ENCODE results near the gene THUMPD2.
A peak's percentile ranks its signal among the peaks of the same experiment; 100 is the strongest.
"Not testable (repeated sequence)": the region's sequence is repeated elsewhere in the genome, so short reads cannot be mapped to it uniquely, and the experiment has no call there.

Gene THUMPD2

GRCh38 chr2:39796134-39796533 lies 17.1 kb upstream of the THUMPD2 start:
- Histone ChIP-seq H3K27ac (peak overlapping the region; percentile 39 to 42), H3K4me3 (no peak overlapping the region)
- no peak for DNase-seq (ENCODE audit: low spot score)
- no peak for TF ChIP-seq CTCF (IDR thresholded peaks at IDR 0.05)

- not testable (repeated sequence) for H3K27ac ChIP-seq; H3K4me3 ChIP-seq; DNase-seq (ENCODE audit: low spot score)
Observed at GRCh38 chr2:39790216-39790818, 11.3 kb upstream of the THUMPD2 start.

DNA sequence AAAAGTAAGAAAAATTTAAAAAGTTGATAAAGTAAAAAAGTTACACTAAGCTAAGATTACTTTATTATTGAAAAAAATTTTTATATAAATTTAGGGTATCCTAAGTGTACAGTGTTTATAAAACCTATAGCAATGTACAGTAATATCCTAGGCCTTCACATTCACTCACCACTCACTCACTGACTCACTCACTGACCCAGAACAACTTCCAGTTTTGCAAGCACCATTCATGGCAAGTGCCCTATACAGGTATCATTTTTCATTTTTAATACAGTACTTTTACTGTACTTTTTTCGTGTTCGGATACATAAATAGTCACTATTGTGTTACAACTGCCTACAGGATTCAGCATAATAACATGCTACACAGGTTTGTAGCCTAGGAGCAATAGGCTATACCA lies 8.9 kb upstream of the THUMPD2 start:
- Histone ChIP-seq H3K4me3 (no peak overlapping the region), H3K27ac (no peak overlapping the region)
- no peak for DNase-seq (ENCODE audit: low spot score)
- TF ChIP-seq CTCF (IDR thresholded peaks at IDR 0.05): no peak

DNA sequence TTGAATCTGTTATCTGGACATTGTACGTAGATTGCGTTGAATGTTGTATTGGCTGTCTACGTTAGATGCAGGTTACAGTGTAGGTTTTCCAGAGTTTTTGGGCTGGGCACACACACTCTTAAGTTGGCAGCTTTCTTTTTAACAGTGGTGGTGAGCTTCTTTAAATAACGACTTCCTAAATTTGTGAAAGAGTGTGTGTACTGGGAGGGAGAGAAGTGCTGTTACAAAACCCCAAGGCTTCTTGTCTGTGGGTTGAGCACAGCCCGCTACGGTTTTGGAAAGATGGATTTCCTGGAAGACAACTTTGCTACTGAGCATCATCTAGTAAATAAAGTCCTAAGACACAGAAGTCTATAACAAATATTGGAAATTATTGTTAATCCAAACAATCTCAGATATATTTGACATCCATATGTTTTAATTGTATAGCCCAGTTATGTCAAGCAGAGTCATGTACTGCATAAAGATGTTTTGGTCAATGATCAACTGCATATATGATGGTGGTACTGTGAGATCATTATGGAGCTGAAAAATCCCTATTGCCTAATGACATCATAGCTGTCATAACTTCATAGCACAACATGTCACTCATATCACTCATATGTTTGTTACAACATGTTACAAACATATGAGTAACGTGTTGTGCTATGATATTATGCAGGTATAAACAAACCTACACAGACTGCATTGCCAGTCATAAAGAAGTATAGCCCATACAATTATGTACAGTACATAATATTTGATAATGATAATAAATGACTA lies 7.9 kb upstream of the THUMPD2 start:
- no peak for TF ChIP-seq CTCF (IDR thresholded peaks at IDR 0.05)
- no peak for DNase-seq (ENCODE audit: low spot score)
- Histone ChIP-seq H3K27ac (no peak overlapping the region), H3K4me3 (no peak overlapping the region)

- Histone ChIP-seq H3K4me3 (no peak overlapping the region), H3K27ac (no peak overlapping the region)
- no peak for TF ChIP-seq CTCF (IDR thresholded peaks at IDR 0.05)
- DNase-seq (ENCODE audit: low spot score): no peak
Observed at GRCh38 chr2:39782591-39782990, 3.5 kb upstream of the THUMPD2 start.

DNA sequence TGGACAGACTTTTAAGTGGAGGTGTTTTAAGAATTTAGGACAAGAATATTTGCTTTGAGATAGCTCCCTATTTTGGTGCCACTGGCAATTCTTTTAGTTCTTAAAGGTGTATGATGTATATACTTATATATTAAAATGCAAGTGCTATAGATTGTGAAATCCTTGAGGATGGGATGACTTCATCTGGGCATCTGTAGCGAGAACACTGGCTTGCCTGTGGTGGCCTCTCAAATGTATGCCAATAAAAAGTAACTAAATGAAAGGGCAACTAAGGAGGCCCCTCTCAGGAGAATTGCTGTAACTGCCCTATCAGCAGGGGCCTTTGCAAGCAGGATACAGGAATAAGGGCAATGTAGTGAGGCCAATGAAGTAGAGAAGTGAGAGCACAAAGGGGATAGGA lies 2.6 kb upstream of the THUMPD2 start:
- H3K4me3 ChIP-seq: no peak overlapping the region
- TF ChIP-seq CTCF (IDR thresholded peaks at IDR 0.05): no peak
- H3K27ac ChIP-seq: no peak overlapping the region
- DNase-seq (ENCODE audit: low spot score): no peak

GRCh38 chr2:39780825-39781600 lies 2.0 kb upstream of the THUMPD2 start:
- Histone ChIP-seq H3K27ac (peak overlapping the region in 1 of 2 donors; percentile 36), H3K4me3 (peak overlapping the region; percentile 32)
- DNase-seq (ENCODE audit: low spot score): no peak

More at GRCh38 chr2:39780825-39781600, 2.0 kb upstream of the THUMPD2 start:
- TF ChIP-seq CTCF (IDR thresholded peaks at IDR 0.05): no peak

All from coronary artery (tissue), 2 donors.